ENCODE results near the gene BBS4.
"Not testable (repeated sequence)": the region's sequence is repeated elsewhere in the genome, so short reads cannot be mapped to it uniquely, and the experiment has no call there.

DNA sequence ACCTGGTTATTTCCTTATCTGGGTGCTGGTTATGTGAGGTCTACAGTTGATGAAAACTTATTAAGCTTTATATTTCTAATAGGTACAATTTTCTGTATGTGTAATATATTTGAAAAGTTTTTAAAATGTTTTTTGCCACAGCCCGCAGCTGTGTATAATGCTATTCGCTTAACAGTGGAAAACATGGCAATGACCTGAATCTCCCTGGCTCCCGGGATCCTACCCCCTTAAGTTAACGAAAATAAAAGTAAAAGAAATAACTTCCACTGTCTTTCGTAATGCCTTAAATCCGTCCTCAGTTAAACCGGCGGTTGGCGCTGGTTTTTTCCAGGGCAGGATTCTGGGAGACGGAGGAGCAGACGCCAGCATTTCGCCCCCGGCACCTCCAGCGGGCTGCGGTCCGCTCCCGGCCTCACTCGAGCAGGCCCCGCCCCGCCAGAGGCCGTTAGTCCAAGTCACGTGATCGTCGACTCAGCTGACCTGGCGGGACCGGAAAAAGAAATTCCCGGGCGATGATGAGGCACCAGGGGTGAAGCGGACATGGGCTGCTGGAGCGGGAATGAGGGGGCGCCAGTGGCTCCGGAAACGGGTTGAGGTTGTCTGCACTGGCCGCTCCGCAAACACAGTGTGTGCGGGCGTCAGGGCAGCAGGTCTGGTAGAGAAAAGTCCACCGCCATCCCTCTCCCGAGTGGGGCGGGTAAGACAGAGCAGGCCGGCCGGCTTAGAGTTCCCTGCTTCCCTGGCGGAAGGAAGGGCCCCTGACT, 49.3 kb upstream of the BBS4 start:
- TF ChIP-seq, protein P1, sequence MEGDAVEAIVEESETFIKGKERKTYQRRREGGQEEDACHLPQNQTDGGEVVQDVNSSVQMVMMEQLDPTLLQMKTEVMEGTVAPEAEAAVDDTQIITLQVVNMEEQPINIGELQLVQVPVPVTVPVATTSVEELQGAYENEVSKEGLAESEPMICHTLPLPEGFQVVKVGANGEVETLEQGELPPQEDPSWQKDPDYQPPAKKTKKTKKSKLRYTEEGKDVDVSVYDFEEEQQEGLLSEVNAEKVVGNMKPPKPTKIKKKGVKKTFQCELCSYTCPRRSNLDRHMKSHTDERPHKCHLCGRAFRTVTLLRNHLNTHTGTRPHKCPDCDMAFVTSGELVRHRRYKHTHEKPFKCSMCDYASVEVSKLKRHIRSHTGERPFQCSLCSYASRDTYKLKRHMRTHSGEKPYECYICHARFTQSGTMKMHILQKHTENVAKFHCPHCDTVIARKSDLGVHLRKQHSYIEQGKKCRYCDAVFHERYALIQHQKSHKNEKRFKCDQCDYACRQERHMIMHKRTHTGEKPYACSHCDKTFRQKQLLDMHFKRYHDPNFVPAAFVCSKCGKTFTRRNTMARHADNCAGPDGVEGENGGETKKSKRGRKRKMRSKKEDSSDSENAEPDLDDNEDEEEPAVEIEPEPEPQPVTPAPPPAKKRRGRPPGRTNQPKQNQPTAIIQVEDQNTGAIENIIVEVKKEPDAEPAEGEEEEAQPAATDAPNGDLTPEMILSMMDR (conservative IDR thresholded peaks at IDR 0.05) = not testable (repeated sequence)
- not testable (repeated sequence) for TF ChIP-seq ZFX (IDR thresholded peaks at IDR 0.05)

Measured in C4-2B (cell line).